Measurements from ENCODE around the gene UBL3.

Gene UBL3

GRCh38 chr13:29754473-29754806, 96.0 kb downstream of the UBL3 start:
- no peak for DNase-seq (ENCODE audit: low read depth)

GRCh38 chr13:29753618-29754472, 96.6 kb downstream of the UBL3 start:
- no peak for DNase-seq (ENCODE audit: low read depth)

DNA sequence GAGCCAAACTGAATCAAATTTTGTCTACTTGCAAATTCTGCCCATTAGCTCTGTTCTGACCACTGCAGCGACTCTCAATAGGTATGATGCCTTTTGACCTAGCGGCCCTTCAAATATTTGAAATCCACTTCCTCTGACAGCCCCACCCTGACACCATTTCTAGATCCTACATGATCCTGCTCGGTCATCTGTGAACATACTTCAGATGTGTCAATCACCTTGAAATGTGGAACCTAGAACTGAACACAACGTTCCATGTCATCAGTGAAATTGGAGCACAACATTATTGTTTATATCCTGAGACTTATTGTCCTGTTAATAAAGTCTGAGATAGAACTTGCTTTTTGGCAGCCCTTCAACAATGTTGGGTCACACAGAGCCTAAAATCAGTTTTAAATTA, 98.2 kb downstream of the UBL3 start:
- DNase-seq (ENCODE audit: low read depth): no peak

GRCh38 chr13:29750183-29750530, 100.3 kb downstream of the UBL3 start:
- no peak for DNase-seq (ENCODE audit: low read depth)

- no peak for DNase-seq (ENCODE audit: low read depth)
Measured at GRCh38 chr13:29749401-29750182, 100.8 kb downstream of the UBL3 start.

DNA sequence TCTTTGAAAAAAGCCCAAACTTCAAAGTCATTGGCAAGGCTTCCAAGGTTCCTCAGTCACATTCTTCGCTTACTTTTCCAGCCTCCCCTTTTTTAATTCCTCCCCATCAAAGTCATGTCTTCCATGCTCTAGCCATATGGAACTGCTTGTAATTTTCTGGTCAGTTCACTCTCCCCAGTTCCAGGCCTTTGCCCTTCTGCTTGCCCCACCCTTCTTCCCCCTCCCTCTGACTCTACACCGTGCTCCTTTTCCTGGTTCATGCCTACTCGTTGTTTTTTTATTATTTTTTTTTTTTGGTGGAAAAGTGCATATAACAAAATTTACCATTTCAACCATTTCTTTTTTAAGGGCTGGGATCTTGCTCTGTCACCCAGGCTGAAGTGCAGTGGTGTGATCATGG, 102.3 kb downstream of the UBL3 start:
- no peak for DNase-seq (ENCODE audit: low read depth)

GRCh38 chr13:29746148-29746677, 104.2 kb downstream of the UBL3 start:
- no peak for DNase-seq (ENCODE audit: low read depth)

- DNase-seq (ENCODE audit: low read depth): no peak
Measured at GRCh38 chr13:29745704-29746103, 104.7 kb downstream of the UBL3 start.

- DNase-seq (ENCODE audit: low read depth): no peak
Measured at GRCh38 chr13:29743201-29743786, 107.1 kb downstream of the UBL3 start.

- DNase-seq (ENCODE audit: low read depth): no peak
Measured at GRCh38 chr13:29740961-29741360, 109.5 kb downstream of the UBL3 start.

GRCh38 chr13:29737061-29737460, 113.4 kb downstream of the UBL3 start:
- DNase-seq (ENCODE audit: low read depth): no peak

DNA sequence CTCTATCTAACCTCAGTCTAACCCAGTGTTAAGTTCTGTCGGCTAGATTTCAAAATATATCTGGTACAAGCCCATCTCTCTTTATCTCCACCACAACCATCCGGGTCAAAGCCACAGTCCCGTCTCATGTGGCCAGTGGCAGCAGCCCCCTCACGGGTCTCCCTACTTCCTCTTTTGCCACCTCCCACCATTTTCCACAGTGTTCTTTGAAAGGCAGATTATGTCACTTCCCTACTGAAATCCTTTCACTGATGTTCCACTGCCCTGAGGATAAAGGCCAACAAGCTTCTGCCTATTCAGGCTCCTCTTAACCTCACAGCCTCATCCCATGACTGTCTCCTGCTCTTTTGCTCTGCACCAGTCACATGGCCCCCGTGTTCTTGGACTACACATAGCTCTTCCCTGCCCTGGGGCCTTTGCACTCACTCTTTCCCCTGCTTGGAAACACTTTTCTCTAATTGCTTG, 117.2 kb downstream of the UBL3 start:
- no peak for DNase-seq (ENCODE audit: low read depth)

GRCh38 chr13:29730253-29730652, 120.2 kb downstream of the UBL3 start:
- DNase-seq (ENCODE audit: low read depth): no peak

DNA sequence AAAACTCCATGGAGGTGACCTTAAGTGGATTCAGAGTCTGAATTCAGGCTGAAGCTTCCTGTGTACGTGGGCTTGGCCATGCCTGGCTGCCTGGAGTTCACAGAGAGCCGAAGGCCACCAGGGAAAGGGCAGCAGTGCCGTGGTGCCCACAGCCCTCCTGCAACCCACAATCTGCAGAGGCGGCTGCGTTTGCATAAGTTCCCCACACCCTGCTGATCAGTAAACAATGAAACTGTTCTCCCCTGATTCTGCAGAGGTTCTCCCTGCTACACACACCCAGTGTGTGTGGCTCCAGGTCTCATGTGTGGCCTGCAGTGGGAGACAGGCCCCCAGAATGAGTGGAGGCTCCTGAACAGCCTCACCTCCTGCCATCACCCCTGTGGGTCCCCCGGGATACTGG, 128.0 kb downstream of the UBL3 start:
- DNase-seq (ENCODE audit: low read depth): no peak

- no peak for DNase-seq (ENCODE audit: low read depth)
Measured at GRCh38 chr13:29721766-29722165, 128.7 kb downstream of the UBL3 start.

DNA sequence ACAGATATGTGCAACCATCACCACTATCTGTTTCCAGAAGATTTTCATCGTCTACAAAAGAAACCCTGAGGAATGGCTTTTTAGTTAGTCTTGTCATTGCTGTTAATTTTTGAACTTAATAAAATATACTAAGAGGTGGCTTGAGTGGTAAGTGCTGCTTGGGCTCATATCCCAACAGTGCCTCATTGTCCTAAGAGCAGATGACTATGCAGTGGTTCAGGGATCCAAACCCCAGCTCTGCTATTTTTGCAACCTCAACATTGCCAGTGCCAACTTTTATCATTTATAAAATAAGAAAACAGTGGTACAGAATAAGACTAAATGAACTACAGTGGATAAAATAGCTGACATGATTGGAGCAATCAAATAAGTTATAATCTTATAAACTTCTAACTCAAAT, 131.7 kb downstream of the UBL3 start:
- DNase-seq (ENCODE audit: low read depth): no peak

DNA sequence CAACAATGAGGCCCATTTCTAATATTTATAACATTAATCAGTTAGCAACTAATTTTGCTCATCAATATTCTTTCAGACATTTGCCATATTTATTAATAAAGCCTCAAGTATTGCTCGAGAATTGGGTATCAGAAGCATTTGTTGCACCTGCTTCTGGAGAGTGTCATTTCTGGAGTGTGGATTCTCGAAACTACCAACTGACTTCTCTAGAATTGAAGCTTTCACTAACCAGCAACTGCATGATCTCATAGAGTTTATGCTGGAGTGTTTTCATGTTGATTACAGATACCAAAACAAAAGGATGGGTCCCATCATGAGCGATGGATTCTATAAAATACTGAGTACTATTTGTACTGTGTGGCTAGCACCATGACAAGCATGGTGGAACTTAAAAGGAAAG, 133.9 kb downstream of the UBL3 start:
- no peak for DNase-seq (ENCODE audit: low read depth)
